ENCODE measurements around the gene TPP2.

GRCh38 chr13:102721800-102722231 lies 125.0 kb downstream of the TPP2 start:
- TF ChIP-seq, protein P1, sequence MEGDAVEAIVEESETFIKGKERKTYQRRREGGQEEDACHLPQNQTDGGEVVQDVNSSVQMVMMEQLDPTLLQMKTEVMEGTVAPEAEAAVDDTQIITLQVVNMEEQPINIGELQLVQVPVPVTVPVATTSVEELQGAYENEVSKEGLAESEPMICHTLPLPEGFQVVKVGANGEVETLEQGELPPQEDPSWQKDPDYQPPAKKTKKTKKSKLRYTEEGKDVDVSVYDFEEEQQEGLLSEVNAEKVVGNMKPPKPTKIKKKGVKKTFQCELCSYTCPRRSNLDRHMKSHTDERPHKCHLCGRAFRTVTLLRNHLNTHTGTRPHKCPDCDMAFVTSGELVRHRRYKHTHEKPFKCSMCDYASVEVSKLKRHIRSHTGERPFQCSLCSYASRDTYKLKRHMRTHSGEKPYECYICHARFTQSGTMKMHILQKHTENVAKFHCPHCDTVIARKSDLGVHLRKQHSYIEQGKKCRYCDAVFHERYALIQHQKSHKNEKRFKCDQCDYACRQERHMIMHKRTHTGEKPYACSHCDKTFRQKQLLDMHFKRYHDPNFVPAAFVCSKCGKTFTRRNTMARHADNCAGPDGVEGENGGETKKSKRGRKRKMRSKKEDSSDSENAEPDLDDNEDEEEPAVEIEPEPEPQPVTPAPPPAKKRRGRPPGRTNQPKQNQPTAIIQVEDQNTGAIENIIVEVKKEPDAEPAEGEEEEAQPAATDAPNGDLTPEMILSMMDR (IDR thresholded peaks at IDR 0.05; ENCODE audit: low read length) = no peak
- no peak for TF ChIP-seq EZH2phosphoT487 (IDR thresholded peaks at IDR 0.05; ENCODE audit: low read length)
- TF ChIP-seq EZH2 (optimal IDR thresholded peaks at IDR 0.05; ENCODE audit: low read depth, low read length) = no peak
